HepG2 (cell line): ENCODE results near the gene TTLL6. TPM values are rescaled to one million over a fixed set of nuclear protein-coding genes. Genes with fewer than 3 reads are reported as not detected.

Experiments used
- CCDC6 ChIP-seq: sonication (generic); formaldehyde crosslinking; IDR thresholded peaks from 2 replicates; pipeline ENCODE4 v1.8.1; 2022; ENCODE audit warnings: mild to moderate bottlenecking, missing genetic modification reagents, moderate library complexity
- CREB1 ChIP-seq, 2 experiments: fragments of 450-650 bp in 1 of 2; IDR thresholded peaks; 2 replicates each; pipeline ENCODE4 v1.6.1; 2016 to 2017; ENCODE audit warnings: control low read depth in 1 of 2, mild to moderate bottlenecking in 1 of 2, missing compliant biosample characterization in 1 of 2, missing genetic modification characterization in 1 of 2
- ERF ChIP-seq: IDR thresholded peaks from 2 replicates; pipeline ENCODE4 v1.6.1; 2018; ENCODE audit warnings: missing biosample characterization, missing genetic modification reagents
- GZF1 ChIP-seq: sonication (generic); formaldehyde crosslinking; IDR thresholded peaks from 2 replicates; pipeline ENCODE4 v1.5.1; 2020; ENCODE audit warnings: mild to moderate bottlenecking, missing genetic modification reagents
- HDAC2 ChIP-seq: sonication (generic); formaldehyde crosslinking; IDR thresholded peaks from 2 replicates; pipeline ENCODE4 v1.4.0; 2020; ENCODE audit warnings: missing genetic modification reagents
- JUNB ChIP-seq: sonication (generic); formaldehyde crosslinking; IDR thresholded peaks from 2 replicates; pipeline ENCODE4 v1.8.0; 2022; ENCODE audit warnings: missing genetic modification reagents, mild to moderate bottlenecking, borderline replicate concordance
- NFE2L2 ChIP-seq: fragments of 150-350 bp; IDR thresholded peaks from 2 replicates; pipeline ENCODE4 v1.6.1; 2014; ENCODE audit warnings: low read length
- SIN3A ChIP-seq: IDR thresholded peaks from 2 replicates; pipeline ENCODE4 v1.6.1; 2011; ENCODE audit warnings: low read depth, mild to moderate bottlenecking, control low read depth, low read length, borderline replicate concordance
- ZBTB7A ChIP-seq: sonication (generic); formaldehyde crosslinking; IDR thresholded peaks from 2 replicates; pipeline ENCODE4 v1.8.0; 2022; ENCODE audit warnings: mild to moderate bottlenecking, missing genetic modification reagents
- ZNF430 ChIP-seq: sonication (generic); formaldehyde crosslinking; IDR thresholded peaks from 2 replicates; pipeline ENCODE4 v1.9.0; 2021; ENCODE audit warnings: mild to moderate bottlenecking, missing genetic modification reagents
- ZNF530 ChIP-seq: sonication (generic); formaldehyde crosslinking; IDR thresholded peaks from 2 replicates; pipeline ENCODE4 v1.5.0; 2020; ENCODE audit warnings: low read depth, mild to moderate bottlenecking, missing genetic modification reagents
- ZNF644 ChIP-seq: IDR thresholded peaks from 2 replicates; pipeline ENCODE4 v1.6.1; 2016; ENCODE audit warnings: low read depth
- ZNF670 ChIP-seq: sonication (generic); formaldehyde crosslinking; IDR thresholded peaks from 2 replicates; pipeline ENCODE4 v1.8.0; 2022; ENCODE audit warnings: mild to moderate bottlenecking, missing genetic modification reagents, borderline replicate concordance
- ZNF878 ChIP-seq: sonication (generic); formaldehyde crosslinking; IDR thresholded peaks from 2 replicates; pipeline ENCODE4 v1.8.1; 2023; ENCODE audit warnings: mild to moderate bottlenecking, missing genetic modification reagents, moderate library complexity
- polyA plus RNA-seq, 8 experiments: library from polyadenylated mRNA; depleted of rRNA in 3 of 8; stranded (reverse) in 7 of 8; unstranded in 1 of 8; fragments of >200 nt; fragmentation: Illumina TruSeq in 4 of 8; extraction: Trizol in 4 of 8; gene quantifications; 2 replicates each; pipeline versions ENCODE4 v1.2.1 to v1.2.3, GENCODE V29; 2011 to 2016; ENCODE audit warnings: low read depth in 4 of 8, missing spikeins in 1 of 8, mixed read lengths in 1 of 8; ENCODE audit not compliant: insufficient read depth in 1 of 8
- total RNA-seq, 5 experiments: library from RNA; depleted of rRNA; stranded (reverse); fragments of >200 nt; fragmentation: Illumina TruSeq; extraction: Trizol; gene quantifications; 2 replicates each; pipeline ENCODE4 v1.2.3, GENCODE V29; 2016; ENCODE audit warnings: low read depth in 1 of 5
- TF ChIP-seq, protein P1 (sequence below): sonication (generic); formaldehyde crosslinking; IDR thresholded peaks from 2 replicates; pipeline ENCODE4 v1.5.0; 2020; ENCODE audit warnings: mild to moderate bottlenecking, missing genetic modification reagents, moderate library complexity
- TF ChIP-seq, protein P2 (sequence below): sonication (generic); formaldehyde crosslinking; conservative IDR thresholded peaks from 2 replicates; pipeline ENCODE4 v1.4.0; 2020; ENCODE audit warnings: missing genetic modification reagents
- TF ChIP-seq, protein P3 (sequence below): sonication (generic); formaldehyde crosslinking; IDR thresholded peaks from 2 replicates; pipeline ENCODE4 v1.9.0; 2021; ENCODE audit warnings: missing genetic modification reagents, borderline replicate concordance
- TF ChIP-seq, protein P4 (sequence below): sonication (generic); formaldehyde crosslinking; IDR thresholded peaks from 2 replicates; pipeline ENCODE4 v1.5.1; 2020; ENCODE audit warnings: mild to moderate bottlenecking, missing genetic modification reagents, borderline replicate concordance
- TF ChIP-seq, protein P5 (sequence below), 2 experiments: sonication (generic) in 1 of 2; formaldehyde crosslinking in 1 of 2; IDR thresholded peaks; 2 replicates each; pipeline versions ENCODE4 v1.4.0 to v1.6.1; 2018 to 2020; ENCODE audit warnings: missing genetic modification reagents in 2 of 2, borderline replicate concordance in 1 of 2, low read depth in 1 of 2, mild to moderate bottlenecking in 1 of 2, missing biosample characterization in 1 of 2

The TTLL6 gene
- total and polyA plus RNA-seq, 2 of the 13 experiments (the other 11 are each of a cell fraction or from before 2014, with no cell fraction given), result 0.04 to 0.08 TPM

DNA sequence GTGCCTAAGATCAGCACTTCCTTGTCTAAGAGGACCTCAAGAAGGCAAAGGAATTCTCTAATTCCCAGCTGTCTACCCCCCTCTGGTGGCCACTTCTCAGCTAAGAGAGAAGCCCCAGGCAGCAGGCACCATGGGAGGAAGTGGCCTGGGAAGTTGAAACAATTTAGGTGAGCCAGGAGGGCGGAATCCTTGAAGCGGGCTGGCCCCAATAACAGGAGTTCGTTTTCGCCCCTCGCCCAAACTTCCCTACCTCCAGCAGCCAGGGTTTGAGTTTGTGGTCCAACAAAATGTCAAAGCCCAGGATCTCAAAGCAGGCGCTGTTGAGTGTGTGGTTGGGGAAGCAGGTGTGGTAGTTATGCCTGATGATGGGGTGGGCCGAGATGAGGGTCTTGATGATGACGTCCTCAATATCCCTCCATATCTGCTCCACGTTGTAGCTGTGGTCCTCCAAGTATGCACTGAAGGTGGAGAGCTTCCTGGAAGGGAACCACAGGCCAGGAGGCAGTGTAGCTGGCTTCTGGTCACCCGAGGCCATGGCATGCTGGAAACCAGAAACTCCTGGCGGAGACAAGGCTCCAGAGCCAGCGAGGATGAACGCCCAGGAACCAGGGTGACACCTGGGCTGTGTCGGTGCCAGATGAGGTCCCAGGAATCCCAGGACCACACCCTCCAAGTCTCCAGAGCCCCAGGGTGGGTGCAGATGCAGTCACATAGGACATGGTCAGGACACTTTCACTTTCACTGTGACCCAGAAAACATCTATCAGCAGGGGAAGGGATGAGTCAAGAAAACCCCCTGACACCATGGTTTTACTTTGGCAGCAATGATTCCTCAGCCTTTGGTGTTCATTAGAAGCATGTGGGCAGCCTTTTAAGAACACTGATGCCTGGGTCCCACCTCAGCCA lies 25.6 kb downstream of the TTLL6 start (continued):
- TF ChIP-seq JUNB (CRISPR knock-in tag), result no peak
- TF ChIP-seq ERF (CRISPR knock-in tag), result peak; percentile 58; the same call in 1 of the 2 replicates
- TF ChIP-seq ZNF430, result no peak
- peak; percentile 14; the same call in 1 of the 2 replicates for TF ChIP-seq HDAC2
- 0 out of 2 replicates have a peak, but pooled peaks have one; percentile 59 for TF ChIP-seq ZNF530 (CRISPR knock-in tag)
- TF ChIP-seq ZNF670 (CRISPR knock-in tag), result 0 out of 2 replicates have a peak, but pooled peaks have one; percentile 41
- TF ChIP-seq CREB1 (IDR thresholded peaks at IDR 0.05), result peak; percentile 67
- no peak for TF ChIP-seq CREB1 (CRISPR knock-in tag; IDR thresholded peaks at IDR 0.05)
- 0 out of 2 replicates have a peak, but pooled peaks have one; percentile 56 for TF ChIP-seq GZF1 (CRISPR knock-in tag)
- TF ChIP-seq, protein P1, sequence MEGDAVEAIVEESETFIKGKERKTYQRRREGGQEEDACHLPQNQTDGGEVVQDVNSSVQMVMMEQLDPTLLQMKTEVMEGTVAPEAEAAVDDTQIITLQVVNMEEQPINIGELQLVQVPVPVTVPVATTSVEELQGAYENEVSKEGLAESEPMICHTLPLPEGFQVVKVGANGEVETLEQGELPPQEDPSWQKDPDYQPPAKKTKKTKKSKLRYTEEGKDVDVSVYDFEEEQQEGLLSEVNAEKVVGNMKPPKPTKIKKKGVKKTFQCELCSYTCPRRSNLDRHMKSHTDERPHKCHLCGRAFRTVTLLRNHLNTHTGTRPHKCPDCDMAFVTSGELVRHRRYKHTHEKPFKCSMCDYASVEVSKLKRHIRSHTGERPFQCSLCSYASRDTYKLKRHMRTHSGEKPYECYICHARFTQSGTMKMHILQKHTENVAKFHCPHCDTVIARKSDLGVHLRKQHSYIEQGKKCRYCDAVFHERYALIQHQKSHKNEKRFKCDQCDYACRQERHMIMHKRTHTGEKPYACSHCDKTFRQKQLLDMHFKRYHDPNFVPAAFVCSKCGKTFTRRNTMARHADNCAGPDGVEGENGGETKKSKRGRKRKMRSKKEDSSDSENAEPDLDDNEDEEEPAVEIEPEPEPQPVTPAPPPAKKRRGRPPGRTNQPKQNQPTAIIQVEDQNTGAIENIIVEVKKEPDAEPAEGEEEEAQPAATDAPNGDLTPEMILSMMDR, result peak; percentile 93
- no peak for TF ChIP-seq NFE2L2
- TF ChIP-seq ZNF644 (CRISPR knock-in tag), result peak; percentile 29; the same call in 1 of the 2 replicates
- TF ChIP-seq, protein P2, sequence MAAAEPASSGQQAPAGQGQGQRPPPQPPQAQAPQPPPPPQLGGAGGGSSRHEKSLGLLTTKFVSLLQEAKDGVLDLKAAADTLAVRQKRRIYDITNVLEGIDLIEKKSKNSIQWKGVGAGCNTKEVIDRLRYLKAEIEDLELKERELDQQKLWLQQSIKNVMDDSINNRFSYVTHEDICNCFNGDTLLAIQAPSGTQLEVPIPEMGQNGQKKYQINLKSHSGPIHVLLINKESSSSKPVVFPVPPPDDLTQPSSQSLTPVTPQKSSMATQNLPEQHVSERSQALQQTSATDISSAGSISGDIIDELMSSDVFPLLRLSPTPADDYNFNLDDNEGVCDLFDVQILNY (CRISPR knock-in tag), result no peak
- TF ChIP-seq SIN3A, result 0 out of 2 replicates have a peak, but pooled peaks have one; percentile 32
- TF ChIP-seq, protein P3, sequence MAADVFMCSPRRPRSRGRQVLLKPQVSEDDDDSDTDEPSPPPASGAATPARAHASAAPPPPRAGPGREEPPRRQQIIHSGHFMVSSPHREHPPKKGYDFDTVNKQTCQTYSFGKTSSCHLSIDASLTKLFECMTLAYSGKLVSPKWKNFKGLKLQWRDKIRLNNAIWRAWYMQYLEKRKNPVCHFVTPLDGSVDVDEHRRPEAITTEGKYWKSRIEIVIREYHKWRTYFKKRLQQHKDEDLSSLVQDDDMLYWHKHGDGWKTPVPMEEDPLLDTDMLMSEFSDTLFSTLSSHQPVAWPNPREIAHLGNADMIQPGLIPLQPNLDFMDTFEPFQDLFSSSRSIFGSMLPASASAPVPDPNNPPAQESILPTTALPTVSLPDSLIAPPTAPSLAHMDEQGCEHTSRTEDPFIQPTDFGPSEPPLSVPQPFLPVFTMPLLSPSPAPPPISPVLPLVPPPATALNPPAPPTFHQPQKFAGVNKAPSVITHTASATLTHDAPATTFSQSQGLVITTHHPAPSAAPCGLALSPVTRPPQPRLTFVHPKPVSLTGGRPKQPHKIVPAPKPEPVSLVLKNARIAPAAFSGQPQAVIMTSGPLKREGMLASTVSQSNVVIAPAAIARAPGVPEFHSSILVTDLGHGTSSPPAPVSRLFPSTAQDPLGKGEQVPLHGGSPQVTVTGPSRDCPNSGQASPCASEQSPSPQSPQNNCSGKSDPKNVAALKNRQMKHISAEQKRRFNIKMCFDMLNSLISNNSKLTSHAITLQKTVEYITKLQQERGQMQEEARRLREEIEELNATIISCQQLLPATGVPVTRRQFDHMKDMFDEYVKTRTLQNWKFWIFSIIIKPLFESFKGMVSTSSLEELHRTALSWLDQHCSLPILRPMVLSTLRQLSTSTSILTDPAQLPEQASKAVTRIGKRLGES (CRISPR knock-in tag), result no peak
- TF ChIP-seq, protein P4, sequence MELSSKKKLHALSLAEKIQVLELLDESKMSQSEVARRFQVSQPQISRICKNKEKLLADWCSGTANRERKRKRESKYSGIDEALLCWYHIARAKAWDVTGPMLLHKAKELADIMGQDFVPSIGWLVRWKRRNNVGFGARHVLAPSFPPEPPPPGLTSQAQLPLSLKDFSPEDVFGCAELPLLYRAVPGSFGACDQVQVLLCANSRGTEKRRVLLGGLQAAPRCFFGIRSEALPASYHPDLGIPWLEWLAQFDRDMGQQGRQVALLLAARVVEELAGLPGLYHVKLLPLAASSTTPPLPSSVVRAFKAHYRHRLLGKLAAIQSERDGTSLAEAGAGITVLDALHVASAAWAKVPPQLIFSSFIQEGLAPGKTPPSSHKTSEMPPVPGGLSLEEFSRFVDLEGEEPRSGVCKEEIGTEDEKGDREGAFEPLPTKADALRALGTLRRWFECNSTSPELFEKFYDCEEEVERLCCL (CRISPR knock-in tag), result no peak
- TF ChIP-seq ZNF878 (CRISPR knock-in tag), result 0 out of 2 replicates have a peak, but pooled peaks have one; percentile 46
- peak; percentile 58 for TF ChIP-seq CCDC6 (CRISPR knock-in tag)
- TF ChIP-seq ZBTB7A (CRISPR knock-in tag), result peak; percentile 43; the same call in 1 of the 2 replicates
- TF ChIP-seq, protein P5, sequence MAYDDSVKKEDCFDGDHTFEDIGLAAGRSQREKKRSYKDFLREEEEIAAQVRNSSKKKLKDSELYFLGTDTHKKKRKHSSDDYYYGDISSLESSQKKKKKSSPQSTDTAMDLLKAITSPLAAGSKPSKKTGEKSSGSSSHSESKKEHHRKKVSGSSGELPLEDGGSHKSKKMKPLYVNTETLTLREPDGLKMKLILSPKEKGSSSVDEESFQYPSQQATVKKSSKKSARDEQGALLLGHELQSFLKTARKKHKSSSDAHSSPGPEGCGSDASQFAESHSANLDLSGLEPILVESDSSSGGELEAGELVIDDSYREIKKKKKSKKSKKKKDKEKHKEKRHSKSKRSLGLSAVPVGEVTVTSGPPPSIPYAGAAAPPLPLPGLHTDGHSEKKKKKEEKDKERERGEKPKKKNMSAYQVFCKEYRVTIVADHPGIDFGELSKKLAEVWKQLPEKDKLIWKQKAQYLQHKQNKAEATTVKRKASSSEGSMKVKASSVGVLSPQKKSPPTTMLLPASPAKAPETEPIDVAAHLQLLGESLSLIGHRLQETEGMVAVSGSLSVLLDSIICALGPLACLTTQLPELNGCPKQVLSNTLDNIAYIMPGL (CRISPR knock-in tag; IDR thresholded peaks at IDR 0.05; ENCODE audit: borderline replicate concordance in 1 of 2, low read depth in 1 of 2), result peak; percentile 80
